Esophagus muscularis mucosa (tissue), 4 donors: ENCODE measurements around the gene PGM2L1. TPM values are rescaled to one million over a fixed set of nuclear protein-coding genes. Genes with fewer than 3 reads are reported as not detected.
"Not testable (repeated sequence)": the region's sequence is repeated elsewhere in the genome, so short reads cannot be mapped to it uniquely, and the experiment has no call there.

Source experiments
- DNase-seq: peaks from one replicate; pipeline ENCODE4 v3.0.0-alpha.2; 2017; ENCODE audit errors: extremely low spot score
- H3K27ac ChIP-seq, 4 donors: fragments of 200-600 bp; sonication (generic); replicated peaks in 1 of 4; 1 replicate in 3 of 4; 2 replicates in 1 of 4; pipeline ENCODE4 v1.5.1; 2016 to 2019; ENCODE audit warnings: mild to moderate bottlenecking in 1 of 4
- H3K27me3 ChIP-seq, 4 donors: fragments of 200-600 bp; sonication (generic); one replicate each; pipeline versions ENCODE4 v1.5.1 to v1.6.0; 2016 to 2019
- H3K36me3 ChIP-seq, 4 donors: fragments of 200-600 bp; sonication (generic); one replicate each; pipeline ENCODE4 v1.5.1; 2016 to 2019
- H3K4me1 ChIP-seq, 4 donors: fragments of 200-600 bp; sonication (generic); one replicate each; pipeline ENCODE4 v1.5.1; 2016 to 2019
- H3K4me3 ChIP-seq, 4 donors: fragments of 200-600 bp; sonication (generic); 1 replicate in 2 of 4; 2 replicates in 2 of 4; pipeline ENCODE4 v1.5.1; 2016 to 2019; ENCODE audit warnings: mild to moderate bottlenecking in 4 of 4, moderate library complexity in 1 of 4
- H3K9me3 ChIP-seq, 4 donors: fragments of 200-600 bp; sonication (generic); 1 replicate in 3 of 4; 2 replicates in 1 of 4; pipeline ENCODE4 v1.5.1; 2016 to 2019
- EP300 ChIP-seq: sonication (generic); formaldehyde crosslinking; IDR thresholded peaks from one replicate; pipeline ENCODE4 v1.6.1; 2017; ENCODE audit warnings: antibody characterized with exemption
- POLR2A ChIP-seq: fragments of 450-650 bp; IDR thresholded peaks from one replicate; pipeline ENCODE4 v1.6.1; 2017; ENCODE audit warnings: antibody characterized with exemption, moderate library complexity, mild to moderate bottlenecking, low read depth
- POLR2AphosphoS5 ChIP-seq, 2 donors: sonication (generic); formaldehyde crosslinking; IDR thresholded peaks; one replicate each; pipeline ENCODE4 v1.6.1; 2017; ENCODE audit warnings: antibody characterized with exemption in 2 of 2
- WGBS: methylation state at CpG from one replicate; pipeline ENCODE4 v1.1.5; 2018; 5-methylcytosine and 5-hydroxymethylcytosine counted together
- intact Hi-C: fragments of 100-400 bp; cut with DNase I; formaldehyde crosslinking; loops from one replicate; pipeline ENCODE4 v1.15.1; 2023
- total RNA-seq, 4 donors: library from RNA; depleted of rRNA; stranded (reverse); fragments of >200 nt; gene quantifications; one replicate each; pipeline versions ENCODE4 v1.1.0 to v1.2.1, GENCODE V29; 2016
- TF ChIP-seq, protein P1 (sequence below), 3 experiments: fragments of 200-600 bp in 2 of 3; fragments of 450-650 bp in 1 of 3; sonication (generic) in 2 of 3; IDR thresholded peaks; one replicate each; pipeline ENCODE4 v1.5.1; 2017 to 2019; ENCODE audit warnings: antibody characterized with exemption in 3 of 3, mild to moderate bottlenecking in 2 of 3, moderate library complexity in 1 of 3

The PGM2L1 gene
- total RNA-seq, 4 donors from 2014 or later, result 2.5 to 6.4 (median 5.8) TPM

DNA sequence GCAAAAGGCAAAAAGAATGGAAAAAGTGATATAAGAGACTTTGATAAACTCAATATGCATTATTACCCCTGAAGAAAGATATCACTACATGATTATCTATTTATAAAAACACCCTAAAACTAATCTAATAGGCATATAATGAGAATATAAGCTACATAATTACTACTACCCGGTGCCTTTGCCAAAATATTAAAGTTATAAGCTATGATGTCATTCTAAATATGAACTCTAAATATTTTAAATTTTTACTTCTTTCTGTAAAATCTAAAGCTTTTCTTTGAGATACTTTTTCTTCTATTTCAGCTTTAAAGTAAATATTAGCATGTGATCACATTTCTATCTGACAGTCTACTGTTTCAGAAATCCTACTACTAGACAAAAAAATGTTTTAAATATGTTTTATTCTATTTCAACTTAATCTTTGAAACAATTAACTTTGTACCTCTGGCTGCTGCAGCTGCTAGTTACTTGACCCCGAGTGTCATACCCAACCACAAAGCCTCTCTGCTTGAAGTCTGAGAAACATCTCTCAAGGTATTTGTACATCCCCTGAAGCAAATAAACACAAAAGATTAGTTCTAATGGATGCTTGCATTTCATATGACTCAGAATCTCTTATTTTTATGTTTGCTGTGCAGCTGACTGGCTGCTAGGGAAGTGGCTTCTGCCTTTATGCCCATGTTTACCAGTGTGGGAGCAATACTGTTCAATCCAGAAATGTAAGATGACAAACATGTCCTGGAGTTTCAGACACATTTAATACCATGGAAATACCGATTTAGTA, 26.8 kb downstream of the PGM2L1 start:
- no peaks in the 10 kb centered on the region for H3K9me3 ChIP-seq
- no peak overlapping the region for H3K27ac ChIP-seq
- no peak overlapping the region for H3K4me3 ChIP-seq
- no peaks in the 10 kb centered on the region for H3K4me1 ChIP-seq
- H3K36me3 ChIP-seq, result peaks cover 3 to 17% (median 10%) of the 10 kb centered on the region in 4 donors
- 92% methylated on average over 3 of the region's 3 CpGs for WGBS
- no peak for TF ChIP-seq POLR2A
- TF ChIP-seq POLR2AphosphoS5 (IDR thresholded peaks at IDR 0.05), result no peak
- no peak for TF ChIP-seq EP300
- TF ChIP-seq, protein P1, sequence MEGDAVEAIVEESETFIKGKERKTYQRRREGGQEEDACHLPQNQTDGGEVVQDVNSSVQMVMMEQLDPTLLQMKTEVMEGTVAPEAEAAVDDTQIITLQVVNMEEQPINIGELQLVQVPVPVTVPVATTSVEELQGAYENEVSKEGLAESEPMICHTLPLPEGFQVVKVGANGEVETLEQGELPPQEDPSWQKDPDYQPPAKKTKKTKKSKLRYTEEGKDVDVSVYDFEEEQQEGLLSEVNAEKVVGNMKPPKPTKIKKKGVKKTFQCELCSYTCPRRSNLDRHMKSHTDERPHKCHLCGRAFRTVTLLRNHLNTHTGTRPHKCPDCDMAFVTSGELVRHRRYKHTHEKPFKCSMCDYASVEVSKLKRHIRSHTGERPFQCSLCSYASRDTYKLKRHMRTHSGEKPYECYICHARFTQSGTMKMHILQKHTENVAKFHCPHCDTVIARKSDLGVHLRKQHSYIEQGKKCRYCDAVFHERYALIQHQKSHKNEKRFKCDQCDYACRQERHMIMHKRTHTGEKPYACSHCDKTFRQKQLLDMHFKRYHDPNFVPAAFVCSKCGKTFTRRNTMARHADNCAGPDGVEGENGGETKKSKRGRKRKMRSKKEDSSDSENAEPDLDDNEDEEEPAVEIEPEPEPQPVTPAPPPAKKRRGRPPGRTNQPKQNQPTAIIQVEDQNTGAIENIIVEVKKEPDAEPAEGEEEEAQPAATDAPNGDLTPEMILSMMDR (IDR thresholded peaks at IDR 0.05), result no peak
- no peak for DNase-seq
- H3K27me3 ChIP-seq, result no peaks in the 10 kb centered on the region
- intact Hi-C loops, result no loop called here

DNA sequence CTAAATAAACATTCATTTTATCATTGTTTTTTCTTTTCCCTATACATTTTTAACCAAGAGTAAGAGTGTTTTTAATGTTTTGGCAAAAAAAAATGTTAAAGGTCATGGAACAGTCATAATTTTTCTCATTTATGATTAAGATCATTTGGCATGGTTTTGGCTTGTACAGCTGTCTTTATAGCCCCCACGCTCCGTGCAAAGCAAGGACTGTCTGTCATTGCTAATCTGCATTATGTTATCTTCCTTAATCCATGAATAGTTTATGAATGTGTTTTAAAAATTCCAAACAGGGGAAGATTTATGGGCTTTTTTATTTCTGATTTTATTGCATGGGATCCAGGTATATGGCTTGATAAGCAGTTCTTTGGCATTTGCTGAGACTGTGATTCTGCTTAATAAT, 28.1 kb downstream of the PGM2L1 start:
- peaks cover 3 to 17% (median 14%) of the 10 kb centered on the region in 4 donors for H3K36me3 ChIP-seq
- no peak for TF ChIP-seq POLR2AphosphoS5 (IDR thresholded peaks at IDR 0.05)
- TF ChIP-seq, protein P1 (IDR thresholded peaks at IDR 0.05), result no peak
- no peak for TF ChIP-seq EP300
- no peak for TF ChIP-seq POLR2A
- no peaks in the 10 kb centered on the region for H3K4me1 ChIP-seq
- intact Hi-C loops, result no loop called here
- no peaks in the 10 kb centered on the region for H3K27me3 ChIP-seq
- H3K27ac ChIP-seq, result no peak overlapping the region
- DNase-seq, result no peak
- H3K4me3 ChIP-seq, result no peak overlapping the region
- WGBS, result 88% methylated on average over 2 of the region's 2 CpGs
- no peaks in the 10 kb centered on the region for H3K9me3 ChIP-seq

DNA sequence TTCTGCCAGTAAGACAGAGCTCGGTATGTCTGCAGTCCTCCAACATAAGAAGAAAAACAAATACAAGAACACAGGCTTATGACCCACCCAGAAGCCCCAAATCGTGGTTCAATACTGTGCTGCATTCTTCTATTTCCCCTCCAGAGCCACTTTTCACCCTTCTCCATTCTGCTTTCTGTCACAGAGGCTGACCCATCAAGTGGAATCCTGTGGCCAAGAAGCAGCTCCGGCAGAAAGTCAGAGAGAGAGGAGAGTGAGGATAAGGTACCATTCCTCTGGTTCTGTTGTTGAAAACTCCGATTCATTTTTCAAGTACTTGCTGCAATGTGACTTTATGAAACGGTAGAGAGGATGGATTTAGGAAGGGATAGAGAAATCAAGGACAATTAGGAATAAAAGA, 30.4 kb downstream of the PGM2L1 start:
- no peak for DNase-seq
- Histone ChIP-seq H3K27ac (no peak overlapping the region), H3K9me3 (no peaks in the 10 kb centered on the region), H3K4me1 (no peaks in the 10 kb centered on the region), H3K4me3 (no peak overlapping the region), H3K36me3 (peaks cover 3 to 12% (median 10%) of the 10 kb centered on the region in 4 donors), H3K27me3 (no peaks in the 10 kb centered on the region)
- TF ChIP-seq POLR2A (no peak), EP300 (no peak), POLR2AphosphoS5 (IDR thresholded peaks at IDR 0.05) (no peak)
- TF ChIP-seq, protein P1 (IDR thresholded peaks at IDR 0.05), result no peak
- intact Hi-C loops, result no loop called here
- WGBS, result 90% methylated on average over 5 of the region's 5 CpGs

DNA sequence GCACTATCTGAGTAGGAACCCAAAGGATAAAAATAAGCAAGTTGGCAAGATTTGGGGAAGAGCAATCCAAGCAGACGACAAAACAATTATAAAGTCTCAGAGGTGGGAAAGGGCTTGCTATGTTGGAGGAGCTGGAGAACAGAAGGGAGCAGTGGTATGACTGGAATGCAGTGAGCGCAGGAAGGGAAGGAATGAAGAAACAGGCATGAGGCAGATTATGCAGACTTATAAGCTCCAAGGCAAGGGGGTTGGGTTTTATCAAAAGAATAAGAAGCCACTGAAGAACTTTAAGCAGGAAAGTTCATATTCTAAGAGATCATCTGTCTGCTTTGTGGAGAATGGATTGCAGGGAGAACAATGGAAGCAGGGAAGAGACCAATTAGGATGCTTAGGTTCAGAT, 31.7 kb downstream of the PGM2L1 start:
- Histone ChIP-seq H3K4me3 (no peak overlapping the region), H3K27me3 (no peaks in the 10 kb centered on the region), H3K36me3 (peaks cover 3 to 12% (median 10%) of the 10 kb centered on the region in 4 donors), H3K27ac (no peak overlapping the region), H3K4me1 (no peaks in the 10 kb centered on the region), H3K9me3 (no peaks in the 10 kb centered on the region)
- TF ChIP-seq, protein P1 (IDR thresholded peaks at IDR 0.05), result no peak
- TF ChIP-seq EP300, result no peak
- TF ChIP-seq POLR2A, result no peak
- no peak for TF ChIP-seq POLR2AphosphoS5 (IDR thresholded peaks at IDR 0.05)
- intact Hi-C loops, result no loop called here
- WGBS, result 55% methylated on average over 2 of the region's 2 CpGs
- no peak for DNase-seq

DNA sequence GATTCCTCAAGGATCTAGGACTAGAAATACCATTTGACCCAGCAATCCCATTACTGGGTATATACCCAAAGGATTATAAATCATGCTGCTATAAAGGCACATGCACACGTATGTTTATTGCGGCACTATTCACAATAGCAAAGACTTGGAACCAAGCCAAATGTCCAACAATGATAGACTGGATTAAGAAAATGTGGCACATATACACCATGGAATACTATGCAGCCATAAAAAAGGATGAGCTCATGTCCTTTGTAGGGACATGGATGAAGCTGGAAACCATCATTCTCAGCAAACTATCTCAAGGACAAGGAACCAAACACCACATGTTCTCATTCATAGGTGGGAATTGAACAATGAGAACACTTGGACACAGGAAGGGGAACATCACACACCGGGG, 32.4 kb downstream of the PGM2L1 start:
- WGBS, result 100% methylated on average over 1 of the region's 3 CpGs

More for the DNA sequence above, 32.4 kb downstream of the PGM2L1 start:
- H3K4me3 ChIP-seq, H3K27me3 ChIP-seq, H3K27ac ChIP-seq, H3K4me1 ChIP-seq, intact Hi-C loops, DNase-seq, H3K9me3 ChIP-seq: not testable (repeated sequence)
- H3K36me3 ChIP-seq, result peaks cover 5 to 18% (median 14%) of the 10 kb centered on the region in 4 donors
